Endodermal cell (in vitro differentiated cells): Measurements from ENCODE around the gene LRFN5. TPM values are rescaled to one million over a fixed set of nuclear protein-coding genes. Genes with fewer than 3 reads are reported as not detected.

Experiments
- DNase-seq: peaks from one replicate; pipeline ENCODE4 v3.0.0-alpha.2; 2017
- H3K27ac ChIP-seq: 2 replicates; pipeline ENCODE4 v1.5.1; 2013; ENCODE audit warnings: mild to moderate bottlenecking, low read depth, low read length, moderate library complexity
- H3K27me3 ChIP-seq: 2 replicates; pipeline ENCODE4 v1.6.1; 2013; ENCODE audit warnings: mild to moderate bottlenecking, low read length, moderate library complexity; ENCODE audit not compliant: insufficient read depth, control insufficient read depth, poor library complexity, severe bottlenecking
- H3K36me3 ChIP-seq: 2 replicates; pipeline ENCODE4 v1.7.0; 2013; ENCODE audit warnings: mild to moderate bottlenecking, low read length, moderate library complexity; ENCODE audit not compliant: control insufficient read depth, insufficient read depth
- H3K4me1 ChIP-seq: one replicate; pipeline ENCODE4 v1.7.0; 2013; ENCODE audit warnings: low read length; ENCODE audit not compliant: control insufficient read depth, insufficient read depth
- H3K4me3 ChIP-seq: 2 replicates; pipeline ENCODE4 v1.5.1; 2013; ENCODE audit warnings: mild to moderate bottlenecking, low read length, moderate library complexity
- H3K9ac ChIP-seq: 2 replicates; pipeline ENCODE4 v1.6.1; 2013; ENCODE audit warnings: mild to moderate bottlenecking, low read length, moderate library complexity; ENCODE audit not compliant: poor library complexity, severe bottlenecking; ENCODE audit errors: extremely low read depth
- H3K9me3 ChIP-seq: 2 replicates; pipeline ENCODE4 v1.6.1; 2013; ENCODE audit warnings: mild to moderate bottlenecking, low read length, moderate library complexity; ENCODE audit not compliant: control insufficient read depth
- H3K27ac Mint-ChIP-seq: 2 replicates; pipeline ENCODE4 v1.8.0; 2020; ENCODE audit warnings: mixed read lengths
- H3K27me3 Mint-ChIP-seq: 2 replicates; pipeline ENCODE4 v1.8.0; 2021; ENCODE audit warnings: mild to moderate bottlenecking, mixed read lengths; ENCODE audit not compliant: insufficient read depth
- H3K36me3 Mint-ChIP-seq: 2 replicates; pipeline ENCODE4 v1.8.0; 2020; ENCODE audit warnings: low read depth, mixed read lengths
- H3K4me1 Mint-ChIP-seq: 2 replicates; pipeline ENCODE4 v1.8.0; 2020; ENCODE audit warnings: mixed read lengths
- H3K4me3 Mint-ChIP-seq: 2 replicates; pipeline ENCODE4 v1.8.0; 2020; ENCODE audit warnings: mild to moderate bottlenecking, moderate library complexity, mixed read lengths
- H3K9me3 Mint-ChIP-seq: 2 replicates; pipeline ENCODE4 v1.8.0; 2020; ENCODE audit warnings: mild to moderate bottlenecking, mixed read lengths
- CTCF ChIP-seq: fragments of 200-600 bp; sonication (generic); conservative IDR thresholded peaks from 2 replicates; pipeline ENCODE4 v1.5.0; 2021; ENCODE audit warnings: antibody characterized with exemption, mild to moderate bottlenecking
- WGBS, 2 experiments: methylation state at CpG; one replicate each; pipeline versions ENCODE4 v1.1.5 to v1.1.7; 2013; ENCODE audit warnings: missing lambda C conversion rate in 2 of 2, mixed read lengths in 1 of 2; ENCODE audit not compliant: insufficient coverage in 1 of 2, insufficient read length in 1 of 2; 5-methylcytosine and 5-hydroxymethylcytosine counted together
- total RNA-seq, 2 donors: library from RNA; stranded (reverse); fragmentation: NEBNext Ultra II Directional in 1 of 2; extraction: Animal tissue kit (Norgen Biotek cat#: 25700) in 1 of 2; gene quantifications; 2 replicates in 1 of 2; 3 replicates in 1 of 2; pipeline ENCODE4 v1.2.1, GENCODE V29; 2021

Gene LRFN5
- total RNA-seq, 2 donors from 2014 or later = 1.4 to 3.2 TPM

- TF ChIP-seq CTCF = no peak
- H3K9me3 ChIP-seq = no peaks in the 10 kb centered on the region
- peak overlapping the region; percentile 28 for H3K9ac ChIP-seq
- whole genome bisulfite sequencing, 2 experiments = 1% methylated on average over 12 to 23 of the region's 23 CpGs
- no peak overlapping the region for H3K27ac ChIP-seq
- peaks cover 58% of the 10 kb centered on the region for H3K27me3 ChIP-seq
- H3K9me3 Mint-ChIP-seq = no peaks in the 10 kb centered on the region
- no peaks in the 10 kb centered on the region for H3K4me1 ChIP-seq
- peak overlapping the region; percentile 86 for H3K4me3 Mint-ChIP-seq
- H3K4me1 Mint-ChIP-seq = peaks cover 33% of the 10 kb centered on the region
- H3K36me3 Mint-ChIP-seq = no peaks in the 10 kb centered on the region
- H3K36me3 ChIP-seq = no peaks in the 10 kb centered on the region
- peak overlapping the region; percentile 87 for H3K27ac Mint-ChIP-seq
- peak; percentile 91 for DNase-seq
- H3K4me3 ChIP-seq = peak overlapping the region; percentile 97
- peaks cover 44% of the 10 kb centered on the region for H3K27me3 Mint-ChIP-seq
Observed at GRCh38 chr14:41605550-41606281, 960 bp upstream of the LRFN5 start.

GRCh38 chr14:41606282-41606531 is 469 bp upstream of the LRFN5 start:
- no peak overlapping the region for H3K27ac Mint-ChIP-seq
- H3K27ac ChIP-seq = no peak overlapping the region

GRCh38 chr14:41607304-41607775 is 664 bp downstream of the LRFN5 start:
- peak; percentile 68 for DNase-seq
- Mint-ChIP-seq H3K27ac (no peak overlapping the region), H3K4me1 (peaks cover 33% of the 10 kb centered on the region), H3K4me3 (peak overlapping the region; percentile 86), H3K27me3 (peaks cover 44% of the 10 kb centered on the region), H3K36me3 (no peaks in the 10 kb centered on the region), H3K9me3 (no peaks in the 10 kb centered on the region)
- H3K9me3 ChIP-seq = no peaks in the 10 kb centered on the region
- H3K4me3 ChIP-seq = peak overlapping the region; percentile 97
- H3K4me1 ChIP-seq = no peaks in the 10 kb centered on the region
- H3K36me3 ChIP-seq = no peaks in the 10 kb centered on the region
- H3K27ac ChIP-seq = no peak overlapping the region
- TF ChIP-seq CTCF = no peak
- H3K9ac ChIP-seq = no peak overlapping the region
- peaks cover 56% of the 10 kb centered on the region for H3K27me3 ChIP-seq
- 0 to 1% methylated on average over 17 to 20 of the region's 21 CpGs for WGBS, 2 experiments

More at GRCh38 chr14:41606282-41606531, 469 bp upstream of the LRFN5 start:
- Mint-ChIP-seq H3K4me3 (peak overlapping the region; percentile 86), H3K4me1 (peaks cover 33% of the 10 kb centered on the region), H3K9me3 (no peaks in the 10 kb centered on the region), H3K27me3 (peaks cover 44% of the 10 kb centered on the region), H3K36me3 (no peaks in the 10 kb centered on the region)
- Histone ChIP-seq H3K4me3 (peak overlapping the region; percentile 97), H3K4me1 (no peaks in the 10 kb centered on the region), H3K36me3 (no peaks in the 10 kb centered on the region), H3K9me3 (no peaks in the 10 kb centered on the region), H3K9ac (no peak overlapping the region), H3K27me3 (peaks cover 58% of the 10 kb centered on the region)
- whole genome bisulfite sequencing, 2 experiments = 0 to 4% methylated on average over 4 to 7 of the region's 7 CpGs
- no peak for TF ChIP-seq CTCF
- no peak for DNase-seq
